T-helper 1 cell (primary cell): ENCODE results near the gene PRELID2.
"Not testable (repeated sequence)": the region's sequence is repeated elsewhere in the genome, so short reads cannot be mapped to it uniquely, and the experiment has no call there.

Experiments
- DNase-seq, 5 donors: peaks; one replicate each; pipeline ENCODE4 v3.0.0-alpha.2; 2012 to 2020
- total RNA-seq, 4 donors: gene quantifications; one replicate each; lab custom pipeline; 2026; lab: John Stamatoyannopoulos, UW

PRELID2 gene
- 1.1 to 2.0 (median 1.4) reads per million in 4 donors for total RNA-seq

- peak; percentile 9 to 72 (median 23) for DNase-seq
Observed at GRCh38 chr5:145834917-145835847, at the start of gene PRELID2. Gene PRELID2 (minus strand): TSS chr5:145835342. CDS start chr5:145835251, 91 bp downstream.

- DNase-seq, result no peak
Observed at GRCh38 chr5:145874765-145875164, 39.6 kb upstream of the PRELID2 start.

GRCh38 chr5:145872914-145873313 lies 37.8 kb upstream of the PRELID2 start, which contains the start of gene GRXCR2:
Gene GRXCR2 (minus strand): TSS chr5:145873014. CDS start chr5:145872968, 46 bp downstream.
- DNase-seq, result no peak

- DNase-seq, result no peak
Observed at GRCh38 chr5:145872486-145872885, 37.3 kb upstream of the PRELID2 start.

GRCh38 chr5:145869753-145870152 lies 34.6 kb upstream of the PRELID2 start:
- no peak for DNase-seq

GRCh38 chr5:145867806-145868205 lies 32.7 kb upstream of the PRELID2 start:
- DNase-seq, result no peak

- not testable (repeated sequence) for DNase-seq
Observed at GRCh38 chr5:145864432-145864831, 29.3 kb upstream of the PRELID2 start.

GRCh38 chr5:145863003-145863402 lies 27.9 kb upstream of the PRELID2 start:
- no peak for DNase-seq

GRCh38 chr5:145859897-145860296 lies 24.8 kb upstream of the PRELID2 start:
- no peak for DNase-seq

GRCh38 chr5:145859453-145859852 lies 24.3 kb upstream of the PRELID2 start:
- no peak for DNase-seq

GRCh38 chr5:145858959-145859358 lies 23.8 kb upstream of the PRELID2 start:
- no peak for DNase-seq

GRCh38 chr5:145856285-145856818 lies 21.2 kb upstream of the PRELID2 start:
- no peak for DNase-seq

GRCh38 chr5:145855763-145856267 lies 20.7 kb upstream of the PRELID2 start:
- DNase-seq, result no peak

GRCh38 chr5:145854651-145855258 lies 19.6 kb upstream of the PRELID2 start:
- DNase-seq, result no peak

- no peak for DNase-seq
Observed at GRCh38 chr5:145853781-145854376, 18.7 kb upstream of the PRELID2 start.

GRCh38 chr5:145852990-145853389 lies 17.8 kb upstream of the PRELID2 start:
- DNase-seq, result no peak

- no peak for DNase-seq
Observed at GRCh38 chr5:145848854-145849253, 13.7 kb upstream of the PRELID2 start.

GRCh38 chr5:145847499-145848497 lies 12.7 kb upstream of the PRELID2 start:
- no peak for DNase-seq

- no peak for DNase-seq
Observed at GRCh38 chr5:145846081-145846480, 10.9 kb upstream of the PRELID2 start.

- DNase-seq, result no peak
Observed at GRCh38 chr5:145841299-145841698, 6.2 kb upstream of the PRELID2 start.

GRCh38 chr5:145840458-145841132 lies 5.5 kb upstream of the PRELID2 start:
- no peak for DNase-seq
